HG03432 (cell line): ENCODE results near the gene CLEC16A.
A peak's percentile ranks its signal among the peaks of the same experiment; 100 is the strongest.

Source experiments
- ATAC-seq: cut with Tn5 transposase; IDR thresholded peaks from one replicate; pipeline ENCODE4 v1.9.1; 2021; ENCODE audit warnings: mild to moderate bottlenecking, moderate library complexity; ENCODE audit not compliant: unreplicated experiment

CLEC16A gene

DNA sequence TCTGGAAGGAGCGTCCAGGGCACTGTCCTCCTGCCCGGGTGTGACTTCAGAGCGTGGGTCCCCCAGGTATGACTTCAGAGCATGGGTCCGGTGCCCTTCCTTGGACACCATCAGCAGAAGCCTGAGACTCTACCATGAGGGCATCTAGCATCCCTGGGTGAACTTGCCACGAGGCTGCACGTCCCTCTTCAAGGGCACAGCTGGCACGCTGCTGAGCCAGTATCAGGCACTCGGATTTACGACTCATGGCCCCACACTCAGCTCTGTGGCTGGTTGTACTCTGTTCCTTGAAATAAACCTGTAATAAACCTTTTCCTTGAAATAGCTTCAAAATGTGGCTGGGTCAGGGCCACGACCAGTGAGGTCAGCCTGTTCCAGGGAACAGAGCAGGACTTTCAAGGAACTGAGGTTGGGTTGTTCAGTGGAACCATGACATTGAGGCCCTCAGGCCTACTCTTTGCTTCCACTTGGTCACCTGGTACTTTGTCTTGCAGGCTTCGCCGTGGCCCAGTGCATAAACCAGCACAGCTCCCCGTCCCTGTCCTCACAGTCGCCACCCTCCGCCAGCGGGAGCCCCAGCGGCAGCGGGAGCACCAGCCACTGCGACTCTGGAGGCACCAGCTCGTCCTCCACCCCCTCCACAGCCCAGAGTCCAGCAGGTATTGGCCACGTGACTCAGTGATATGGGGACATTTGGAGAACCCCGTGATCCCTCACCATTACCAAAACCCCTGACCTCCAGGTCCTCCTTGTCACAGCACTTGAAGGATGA lies 221.7 kb downstream of the CLEC16A start:
- no peak for ATAC-seq

DNA sequence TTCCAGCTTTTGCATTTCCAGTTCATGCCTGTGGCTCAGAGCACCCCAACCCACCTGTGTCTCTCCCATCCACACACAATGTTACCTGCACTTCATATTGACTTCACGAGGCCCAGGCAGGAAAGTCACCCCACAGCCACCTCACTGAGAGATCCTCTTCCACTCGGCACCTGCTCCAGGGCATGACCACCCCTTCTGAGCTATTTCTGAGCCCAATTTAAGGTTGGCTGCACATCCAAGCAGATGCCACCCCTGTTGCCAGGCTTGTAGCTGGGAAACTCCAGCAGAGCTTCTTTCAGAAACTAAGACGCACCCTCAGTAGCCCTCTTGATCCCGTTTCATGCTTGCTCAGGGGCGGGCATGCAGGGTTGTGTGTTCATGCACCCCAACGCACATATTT lies 223.2 kb downstream of the CLEC16A start:
- no peak for ATAC-seq

DNA sequence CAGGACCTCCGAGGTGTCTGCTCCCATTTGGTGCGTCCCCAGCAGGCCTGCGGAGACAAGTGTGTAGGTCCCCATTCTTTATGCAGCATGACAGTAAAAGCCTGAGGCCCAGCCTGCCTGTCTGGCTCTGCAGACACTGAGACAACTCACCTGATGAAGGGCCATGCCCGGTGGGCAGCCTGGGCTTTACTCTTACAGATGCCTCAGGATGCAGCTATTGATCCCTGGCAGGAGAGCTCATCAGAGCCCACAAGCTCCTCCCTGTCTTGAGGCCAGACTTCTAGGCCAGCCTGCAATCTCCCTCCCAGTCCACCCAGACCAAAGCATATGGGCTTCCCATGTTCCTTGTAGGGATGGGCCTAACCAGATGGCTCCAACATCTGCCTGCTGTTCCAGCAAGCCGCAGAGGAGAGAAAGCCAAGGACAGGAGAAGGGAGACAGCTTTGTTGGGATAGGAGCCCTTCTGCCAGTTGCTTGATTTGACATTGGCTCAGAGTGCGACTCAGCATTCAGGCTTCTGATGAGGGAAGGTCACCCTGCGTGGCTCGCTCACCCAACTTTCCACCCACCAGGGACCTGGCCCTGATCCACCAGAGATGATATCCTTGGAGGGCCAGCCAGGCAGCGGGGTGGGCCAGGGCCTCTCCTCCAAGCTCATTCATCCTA lies 224.2 kb downstream of the CLEC16A start:
- no peak for ATAC-seq

DNA sequence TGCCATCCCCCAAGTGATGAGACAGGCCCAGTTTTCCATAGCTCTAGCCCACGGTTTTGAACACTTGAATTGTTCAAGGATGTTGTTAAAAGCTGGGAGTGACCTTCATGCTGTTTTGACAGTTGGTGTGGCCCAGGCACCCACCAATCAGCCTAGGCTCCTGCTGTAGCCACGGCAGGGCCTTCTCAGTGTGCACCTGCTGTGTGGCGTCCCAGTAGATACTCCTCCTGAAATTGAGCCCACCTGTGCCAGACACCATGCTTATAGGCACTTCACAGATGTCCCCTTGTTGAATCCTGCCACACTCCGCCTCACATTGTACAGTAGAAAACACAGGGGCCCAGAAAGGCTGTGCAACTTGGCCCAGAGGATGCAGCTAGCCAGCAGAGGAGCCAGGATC lies 225.3 kb downstream of the CLEC16A start:
- ATAC-seq, result no peak

DNA sequence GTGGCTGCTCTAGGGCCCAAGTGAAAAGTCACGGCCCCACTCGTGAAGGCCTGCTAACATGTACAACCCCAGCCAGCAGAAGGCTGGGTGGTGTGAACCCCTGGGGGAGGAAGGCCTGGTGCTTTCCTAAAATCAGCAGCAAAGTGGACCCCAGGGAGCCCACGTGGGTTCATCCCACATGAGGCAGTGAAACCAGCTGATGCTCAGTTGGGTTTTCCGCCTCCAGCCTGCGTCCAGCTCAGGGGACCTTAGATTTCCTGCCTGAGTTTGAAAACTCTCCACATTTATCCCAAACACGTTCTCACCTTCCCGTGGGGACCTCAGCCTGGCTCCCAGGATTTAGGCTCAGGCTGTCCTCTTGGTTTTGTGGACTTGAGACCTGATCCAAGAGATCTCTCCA lies 225.8 kb downstream of the CLEC16A start:
- no peak for ATAC-seq

DNA sequence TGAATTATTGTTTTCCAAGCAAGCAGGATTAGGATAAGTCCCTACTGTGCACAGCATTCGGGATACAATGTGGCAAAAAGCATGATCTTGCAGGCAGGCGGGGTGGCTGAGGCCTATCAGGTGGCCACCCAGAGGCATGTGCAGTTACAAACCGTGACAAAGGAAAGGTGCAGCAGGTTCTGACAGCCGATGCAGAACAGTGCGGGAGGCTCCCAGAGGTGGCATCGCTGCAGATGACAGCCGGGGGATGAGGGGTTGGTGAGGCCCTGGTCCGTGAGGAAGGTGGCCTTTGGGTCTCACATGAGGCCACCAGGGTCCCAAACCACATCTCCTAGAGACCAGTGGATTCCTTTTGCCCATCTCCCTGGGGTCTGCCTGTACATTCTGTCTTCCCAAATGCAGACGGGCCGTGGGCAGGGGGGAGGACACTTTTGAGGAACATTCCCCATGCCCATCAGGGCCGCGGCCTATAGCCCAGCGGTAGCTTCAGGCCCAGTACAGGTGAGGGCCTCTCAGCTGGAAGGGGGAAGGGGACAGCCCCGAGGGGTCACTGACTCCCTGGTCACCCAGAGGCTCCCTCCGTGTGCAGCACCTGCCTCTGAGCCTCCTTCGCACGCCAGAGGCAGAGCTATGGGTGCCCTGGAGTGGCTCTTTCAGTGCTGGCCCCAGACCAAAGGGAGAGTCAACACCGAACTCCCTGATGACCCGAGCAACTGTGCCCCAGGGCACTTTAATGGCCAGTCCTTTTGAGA lies 226.5 kb downstream of the CLEC16A start:
- ATAC-seq, result no peak

DNA sequence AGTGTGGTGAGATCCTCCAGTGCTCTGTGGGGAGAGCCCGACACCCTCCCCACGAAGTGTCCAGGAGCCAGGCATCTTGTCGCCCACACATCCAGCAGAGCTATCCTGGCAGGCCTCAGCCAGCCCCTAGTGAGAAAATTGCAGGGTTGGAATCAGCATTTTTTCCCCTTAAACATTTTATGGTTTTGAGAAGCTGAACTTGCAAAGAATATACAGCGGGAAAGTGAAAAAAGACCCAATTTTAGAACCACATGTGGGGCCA lies 227.0 kb downstream of the CLEC16A start:
- ATAC-seq, result no peak

DNA sequence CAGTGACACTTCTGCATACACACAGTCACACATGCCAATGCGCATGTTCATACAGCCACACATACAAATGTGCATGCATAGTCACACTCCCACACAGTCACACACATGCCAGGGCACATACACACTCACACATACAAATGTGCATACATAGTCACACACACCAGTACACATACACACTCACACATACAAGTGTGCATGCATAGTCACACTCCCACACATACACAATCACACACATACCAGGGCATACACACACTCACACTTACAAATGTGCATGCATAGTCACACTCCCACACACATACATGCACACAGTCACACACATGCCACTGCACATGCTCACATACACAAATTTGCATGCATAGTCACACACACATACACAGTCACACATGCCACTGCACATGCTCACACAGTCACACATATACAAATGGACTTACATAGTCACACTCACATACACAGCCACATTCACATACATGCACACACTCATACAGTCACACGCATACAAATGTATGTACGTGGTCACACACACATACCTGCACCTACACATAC lies 227.5 kb downstream of the CLEC16A start:
- ATAC-seq, result no peak

DNA sequence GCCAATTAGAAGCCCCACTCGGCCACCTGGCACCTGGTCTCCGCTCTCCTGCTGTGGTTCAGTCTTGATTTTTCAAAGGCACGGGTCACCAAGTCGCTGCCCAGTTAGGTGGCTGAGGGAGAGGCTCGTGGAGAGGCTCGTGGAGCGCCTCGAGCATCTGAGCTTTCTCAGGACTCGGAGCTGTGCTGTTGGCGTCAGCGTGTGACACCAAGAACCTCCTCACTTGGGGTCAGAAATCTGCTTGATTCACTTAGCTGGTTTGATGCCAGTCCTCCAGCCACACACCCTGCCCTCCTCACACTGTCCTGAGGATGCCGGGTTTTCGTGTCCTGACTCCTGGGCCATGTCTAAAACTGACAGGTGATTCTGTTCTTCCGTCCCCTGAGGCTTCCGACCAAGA lies 229.1 kb downstream of the CLEC16A start:
- no peak for ATAC-seq

DNA sequence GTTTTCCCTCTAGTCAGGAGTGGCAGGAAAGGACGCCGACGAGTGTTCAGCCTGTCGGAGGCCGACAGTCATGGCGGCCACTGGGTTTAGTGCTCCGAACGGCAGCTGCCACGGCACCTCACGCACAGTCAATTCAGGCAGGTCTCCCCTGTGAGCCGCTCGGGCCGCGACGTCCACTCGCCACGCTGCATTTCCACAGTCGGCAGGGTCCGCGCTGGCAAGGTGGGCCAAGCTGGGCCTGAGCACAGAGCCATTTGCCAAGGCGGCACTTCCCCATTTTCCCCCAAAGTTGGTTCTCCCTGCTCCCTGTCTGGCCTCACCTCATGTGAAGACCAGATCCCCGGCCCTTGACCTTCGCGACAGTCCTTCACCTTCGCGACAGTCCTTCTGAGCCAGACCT lies 229.8 kb downstream of the CLEC16A start:
- no peak for ATAC-seq

DNA sequence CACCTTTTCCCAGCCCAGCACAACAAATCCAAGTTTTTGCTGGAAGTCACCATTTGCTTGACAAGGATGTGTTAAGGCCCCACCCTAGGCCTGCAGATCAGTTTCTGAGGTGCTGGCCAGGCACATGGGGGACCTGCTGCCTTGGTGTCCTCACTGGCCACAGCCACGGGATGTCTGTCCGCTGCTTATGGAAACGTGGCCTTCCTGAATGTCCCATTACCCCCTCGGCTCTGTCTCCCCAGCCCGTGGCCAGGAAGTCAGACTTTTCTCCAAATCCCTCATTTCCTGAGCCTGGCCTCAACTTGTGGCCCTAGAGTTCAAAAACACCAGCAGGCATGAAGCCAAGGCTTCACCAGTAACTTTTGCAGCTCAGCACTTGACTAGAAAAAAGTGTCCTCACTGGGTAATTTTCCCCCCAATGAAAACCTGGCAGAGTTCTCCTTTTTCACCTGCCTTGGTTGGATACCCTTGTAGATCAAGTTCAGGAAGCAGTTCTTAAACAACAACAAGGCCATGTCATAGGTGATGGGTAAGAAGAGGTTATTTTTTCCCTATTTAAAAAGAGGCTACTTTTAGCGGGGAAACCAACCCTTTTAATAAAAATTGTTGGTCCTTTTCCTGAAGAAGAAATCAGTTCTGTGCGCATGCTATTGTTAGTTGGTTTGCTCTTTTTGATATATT lies 230.9 kb downstream of the CLEC16A start:
- ATAC-seq, result no peak

DNA sequence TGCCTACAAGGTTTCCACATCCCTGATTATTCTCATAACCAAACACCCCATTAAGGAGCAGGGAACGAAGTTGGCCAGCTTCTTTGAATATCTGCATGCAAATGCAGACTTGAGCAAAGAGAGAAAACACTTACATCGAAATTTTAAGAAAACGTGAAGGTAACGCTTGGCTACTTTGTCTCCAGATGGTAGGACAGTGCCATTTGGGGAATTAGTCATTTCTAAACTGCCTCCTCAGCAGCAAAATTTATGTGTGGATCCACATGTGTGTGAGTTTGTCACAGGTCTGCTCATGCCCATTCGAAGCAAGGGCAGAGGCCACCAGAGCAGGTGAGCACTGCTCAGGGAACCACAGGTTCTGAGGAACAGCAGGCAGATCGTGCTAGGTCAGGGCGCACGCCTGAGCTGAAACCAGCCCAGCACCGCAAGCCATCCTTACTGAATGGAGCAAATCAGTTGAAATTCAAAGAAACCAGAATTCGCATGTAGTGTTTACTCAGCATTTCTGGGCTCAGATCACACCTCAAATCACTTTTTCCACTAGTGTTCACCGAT lies 231.5 kb downstream of the CLEC16A start:
- ATAC-seq, result peak; percentile 52

DNA sequence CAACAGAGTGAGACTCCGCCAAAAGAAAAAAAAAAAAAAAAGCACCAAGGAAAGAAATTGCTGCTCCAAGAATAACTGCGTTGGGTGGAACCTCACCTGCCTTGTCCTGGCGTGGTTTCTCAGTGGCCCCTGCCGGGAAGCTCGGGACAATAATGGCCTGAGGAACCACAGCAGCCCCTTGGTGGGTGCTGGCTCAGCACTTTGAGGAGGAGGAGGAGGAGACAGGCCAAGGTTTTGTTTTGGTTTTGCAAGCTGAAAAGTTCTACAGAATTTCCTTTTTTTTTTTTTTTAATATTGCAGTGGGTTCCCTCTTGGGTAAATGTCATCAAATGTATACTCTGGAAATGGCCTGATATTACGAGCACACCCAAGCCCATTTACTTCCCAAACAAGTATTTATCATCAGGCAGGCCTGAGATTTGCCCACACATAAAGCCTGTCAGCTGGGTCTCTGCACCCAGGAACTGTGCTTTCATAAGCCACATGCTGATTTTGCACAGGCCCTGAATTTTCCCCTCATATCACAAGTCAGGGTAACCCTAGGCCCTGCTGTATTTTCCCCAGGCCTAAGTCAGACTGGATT lies 233.3 kb downstream of the CLEC16A start:
- ATAC-seq, result no peak

DNA sequence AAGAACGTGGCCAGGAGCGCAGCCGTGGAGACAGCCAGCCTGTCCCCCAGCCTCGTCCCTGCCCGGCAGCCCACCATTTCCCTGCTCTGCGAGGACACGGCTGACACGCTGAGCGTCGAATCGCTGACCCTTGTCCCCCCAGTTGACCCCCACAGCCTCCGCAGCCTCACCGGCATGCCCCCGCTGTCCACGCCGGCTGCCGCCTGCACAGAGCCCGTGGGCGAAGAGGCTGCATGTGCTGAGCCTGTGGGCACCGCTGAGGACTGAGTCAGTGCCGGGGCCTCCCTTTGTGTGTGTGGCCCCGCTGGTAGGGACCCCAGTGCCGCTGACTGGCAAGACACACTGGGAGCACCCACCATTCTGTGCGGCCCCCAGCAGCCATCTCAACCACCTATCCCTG lies 234.1 kb downstream of the CLEC16A start:
- no peak for ATAC-seq

DNA sequence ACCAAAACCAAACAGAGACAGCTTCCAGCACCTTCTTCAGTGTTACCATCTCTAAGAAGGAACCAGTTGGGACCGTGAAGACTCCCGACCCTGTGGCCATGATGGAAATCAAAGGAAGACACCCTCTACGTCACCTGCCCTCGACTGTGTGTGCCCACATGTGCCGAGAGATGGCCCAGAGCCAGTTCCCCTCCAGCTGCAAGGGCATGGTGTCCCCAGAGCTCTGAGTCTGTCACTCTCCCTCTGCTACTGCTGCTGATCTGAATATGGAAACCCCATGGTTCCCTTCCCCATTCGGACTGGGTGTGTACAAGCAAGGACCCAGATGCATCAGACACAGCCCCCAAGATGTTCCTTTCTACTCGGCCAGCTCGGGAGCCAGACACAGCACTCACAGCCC lies 235.2 kb downstream of the CLEC16A start:
- no peak for ATAC-seq

DNA sequence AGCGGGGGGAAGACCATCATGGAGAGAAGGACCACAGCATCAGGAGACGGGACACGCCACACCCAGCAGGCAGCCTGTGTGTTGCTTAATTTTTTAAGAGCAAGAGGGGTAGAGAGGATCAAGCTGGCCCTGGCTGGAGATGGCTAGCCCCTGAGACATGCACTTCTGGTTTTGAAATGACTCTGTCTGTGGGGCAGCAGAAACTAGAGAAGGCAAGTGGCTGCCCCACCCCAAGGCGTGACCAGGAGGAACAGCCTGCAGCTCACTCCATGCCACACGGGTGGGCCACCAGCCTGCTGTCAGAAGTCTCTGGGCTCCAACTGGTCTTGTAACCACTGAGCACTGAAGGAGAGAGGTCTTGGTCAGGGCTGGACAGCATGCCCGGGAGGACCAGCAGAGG lies 236.1 kb downstream of the CLEC16A start:
- ATAC-seq, result peak; percentile 23

DNA sequence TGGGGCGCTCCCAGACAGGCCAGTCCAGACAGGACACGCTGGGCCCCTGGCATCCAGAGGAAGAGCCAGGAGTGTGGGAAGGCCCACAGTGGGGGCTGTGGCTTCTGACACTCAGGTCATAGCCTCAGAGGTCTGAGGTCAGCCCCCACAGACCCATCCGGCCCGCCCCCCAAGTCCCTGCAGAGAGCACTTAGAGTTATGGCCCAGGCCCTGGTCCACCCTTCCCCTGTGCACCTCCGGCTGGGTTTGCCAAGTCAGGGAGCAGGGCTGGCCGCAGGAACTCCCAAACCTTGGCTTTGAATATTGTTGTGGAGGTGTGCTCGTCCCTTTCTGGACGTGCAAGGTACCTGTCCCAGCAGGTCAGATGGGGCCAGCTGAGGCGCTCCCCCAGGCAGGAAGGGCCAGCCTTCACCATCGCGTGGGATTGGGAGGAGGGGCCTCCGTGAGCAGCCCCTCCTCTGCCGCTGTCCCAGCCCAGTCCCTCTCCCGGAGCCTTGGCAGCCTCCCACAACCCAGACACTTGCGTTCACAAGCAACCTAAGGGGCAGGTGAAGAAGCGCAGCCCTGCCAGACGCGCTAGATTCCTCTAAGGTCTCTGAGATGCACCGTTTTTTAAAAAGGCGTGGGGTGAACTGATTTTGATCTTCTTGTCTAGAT lies 237.0 kb downstream of the CLEC16A start:
- ATAC-seq, result no peak

DNA sequence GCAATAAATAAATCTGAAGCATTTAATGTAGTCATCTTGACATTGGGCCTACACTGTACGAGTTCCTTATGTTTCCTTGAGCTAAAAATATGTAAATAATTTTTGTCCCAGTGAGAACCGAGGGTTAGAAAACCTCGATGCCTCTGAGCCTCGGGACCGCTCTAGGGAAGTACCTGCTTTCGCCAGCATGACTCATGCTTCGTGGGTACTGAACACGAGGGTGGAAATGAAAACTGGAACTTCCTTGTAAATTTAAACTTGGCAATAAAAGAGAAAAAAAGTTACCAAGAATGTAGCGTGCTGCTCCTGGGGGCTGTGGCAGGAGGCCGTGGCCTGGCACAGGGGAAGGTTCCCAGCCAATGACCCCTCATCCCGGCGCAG lies 237.5 kb downstream of the CLEC16A start:
- no peak for ATAC-seq

DNA sequence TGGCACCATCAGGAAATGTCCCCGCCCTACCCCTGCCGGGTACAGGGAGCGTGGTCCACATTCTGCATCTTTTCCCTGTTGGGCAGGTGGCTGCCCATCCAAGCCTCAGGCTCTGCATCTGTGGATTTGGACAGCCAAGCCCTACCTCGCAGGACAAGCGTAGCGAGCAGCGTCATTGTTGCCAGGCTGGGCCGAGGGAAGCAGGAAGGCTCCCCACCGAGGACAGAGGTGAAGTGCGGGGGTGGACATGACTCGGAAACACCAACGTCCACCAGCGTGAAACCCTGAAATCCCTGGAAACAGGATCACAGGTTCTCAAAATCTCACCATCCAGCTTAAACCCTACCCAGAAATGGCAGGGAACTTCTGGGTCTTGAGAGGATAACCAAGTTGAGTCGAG lies 238.0 kb downstream of the CLEC16A start:
- ATAC-seq, result no peak
